Natural killer cell (primary cell): Measurements from ENCODE around the gene AIFM2. TPM values are rescaled to one million over a fixed set of nuclear protein-coding genes. Genes with fewer than 3 reads are reported as not detected.

Source experiments
- ATAC-seq, 3 donors: fragments of 150-1000 bp in 2 of 3; fragments of 200-7000 bp in 1 of 3; cut with Tn5 transposase; 1 replicate in 1 of 3; 2 replicates in 2 of 3; pipeline ENCODE4 v1.10.0; 2021; ENCODE audit warnings: mild to moderate bottlenecking in 2 of 3, moderate library complexity in 2 of 3
- DNase-seq, 2 donors: peaks; one replicate each; pipeline versions ENCODE4 v3.0.0 to v3.0.0-alpha.2; 2013 to 2021; ENCODE audit warnings: mixed read lengths in 1 of 2
- H3K27ac ChIP-seq: one replicate; pipeline ENCODE4 v1.5.1; 2013; ENCODE audit warnings: mild to moderate bottlenecking, low read length
- H3K27me3 ChIP-seq: one replicate; pipeline ENCODE4 v1.6.1; 2013; ENCODE audit warnings: low read length; ENCODE audit not compliant: control insufficient read depth, insufficient read depth
- H3K36me3 ChIP-seq: one replicate; pipeline ENCODE4 v1.6.1; 2013; ENCODE audit warnings: low read length; ENCODE audit not compliant: control insufficient read depth, insufficient read depth
- H3K4me1 ChIP-seq: one replicate; pipeline ENCODE4 v1.6.1; 2013; ENCODE audit warnings: low read length; ENCODE audit not compliant: control insufficient read depth, insufficient read depth
- H3K4me3 ChIP-seq: one replicate; pipeline ENCODE4 v1.5.1; 2013; ENCODE audit warnings: low read length
- H3K9me3 ChIP-seq: one replicate; pipeline ENCODE4 v1.6.1; 2013; ENCODE audit warnings: low read length; ENCODE audit not compliant: control insufficient read depth, insufficient read depth
- H3K27ac Mint-ChIP-seq, 2 donors: one replicate each; pipeline ENCODE4 v1.8.0; 2022; ENCODE audit warnings: mild to moderate bottlenecking in 2 of 2, mixed read lengths in 2 of 2, moderate library complexity in 1 of 2
- H3K27me3 Mint-ChIP-seq, 2 donors: one replicate each; pipeline ENCODE4 v1.8.0; 2022; ENCODE audit warnings: low read depth in 2 of 2, mixed read lengths in 2 of 2
- H3K36me3 Mint-ChIP-seq: one replicate; pipeline ENCODE4 v1.8.0; 2022; ENCODE audit warnings: mixed read lengths
- H3K4me1 Mint-ChIP-seq, 2 donors: one replicate each; pipeline ENCODE4 v1.8.0; 2022; ENCODE audit warnings: mixed read lengths in 2 of 2
- H3K4me3 Mint-ChIP-seq: one replicate; pipeline ENCODE4 v1.8.0; 2022; ENCODE audit warnings: mild to moderate bottlenecking, moderate library complexity, mixed read lengths
- H3K9me3 Mint-ChIP-seq, 2 donors: one replicate each; pipeline ENCODE4 v1.8.0; 2022; ENCODE audit warnings: mixed read lengths in 2 of 2
- WGBS: methylation state at CpG from one replicate; pipeline ENCODE4 v1.1.7; 2013; ENCODE audit warnings: missing lambda C conversion rate; ENCODE audit not compliant: insufficient coverage; 5-methylcytosine and 5-hydroxymethylcytosine counted together
- intact Hi-C: fragments of 100-400 bp; cut with micrococcal nuclease; formaldehyde crosslinking; loops from one replicate; pipeline ENCODE4 v1.14.2; 2022
- total RNA-seq, 4 donors: library from RNA; stranded (reverse); fragments of 120-200 nt in 1 of 4; gene quantifications; one replicate each; pipeline versions ENCODE4 v1.2.3 to v1.2.4, GENCODE V29; 2013 to 2022
- TF ChIP-seq, protein P1 (sequence below): fragments of 200-600 bp; IDR thresholded peaks from one replicate; pipeline ENCODE4 v1.8.0; 2022; ENCODE audit warnings: antibody characterized with exemption

Gene AIFM2
- total RNA-seq, 3 donors from 2014 or later (not counting 1 experiment from before 2014, with no cell fraction given) = 3.7 to 4.2 (median 3.9) TPM

DNA sequence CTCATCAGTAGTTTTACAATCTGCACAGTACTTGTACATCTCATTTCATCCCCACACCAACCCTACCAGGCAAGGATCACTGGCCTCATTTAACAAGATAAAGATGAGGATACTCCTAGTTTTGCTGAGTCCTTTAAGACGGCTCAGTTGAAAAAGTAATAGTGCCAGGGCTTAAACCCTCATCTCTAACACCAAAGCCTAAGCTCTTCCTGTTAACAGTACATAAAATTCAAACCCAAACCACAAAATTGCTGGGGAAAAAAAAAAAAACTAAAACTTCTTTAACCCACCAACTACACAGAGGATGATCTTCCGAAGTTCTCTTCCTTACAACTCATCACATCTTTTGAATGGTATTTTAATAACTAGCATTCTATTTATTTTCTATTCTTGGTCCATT lies 36.4 kb upstream of the AIFM2 start:
- peaks cover 14% of the 10 kb centered on the region for H3K36me3 ChIP-seq
- WGBS = 0% methylated on average over 1 of the region's 2 CpGs
- H3K9me3 Mint-ChIP-seq = no peaks in the 10 kb centered on the region
- H3K27me3 Mint-ChIP-seq = no peaks in the 10 kb centered on the region
- TF ChIP-seq, protein P1, sequence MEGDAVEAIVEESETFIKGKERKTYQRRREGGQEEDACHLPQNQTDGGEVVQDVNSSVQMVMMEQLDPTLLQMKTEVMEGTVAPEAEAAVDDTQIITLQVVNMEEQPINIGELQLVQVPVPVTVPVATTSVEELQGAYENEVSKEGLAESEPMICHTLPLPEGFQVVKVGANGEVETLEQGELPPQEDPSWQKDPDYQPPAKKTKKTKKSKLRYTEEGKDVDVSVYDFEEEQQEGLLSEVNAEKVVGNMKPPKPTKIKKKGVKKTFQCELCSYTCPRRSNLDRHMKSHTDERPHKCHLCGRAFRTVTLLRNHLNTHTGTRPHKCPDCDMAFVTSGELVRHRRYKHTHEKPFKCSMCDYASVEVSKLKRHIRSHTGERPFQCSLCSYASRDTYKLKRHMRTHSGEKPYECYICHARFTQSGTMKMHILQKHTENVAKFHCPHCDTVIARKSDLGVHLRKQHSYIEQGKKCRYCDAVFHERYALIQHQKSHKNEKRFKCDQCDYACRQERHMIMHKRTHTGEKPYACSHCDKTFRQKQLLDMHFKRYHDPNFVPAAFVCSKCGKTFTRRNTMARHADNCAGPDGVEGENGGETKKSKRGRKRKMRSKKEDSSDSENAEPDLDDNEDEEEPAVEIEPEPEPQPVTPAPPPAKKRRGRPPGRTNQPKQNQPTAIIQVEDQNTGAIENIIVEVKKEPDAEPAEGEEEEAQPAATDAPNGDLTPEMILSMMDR = no peak
- H3K27ac Mint-ChIP-seq = peak overlapping the region; percentile 97 to 98
- H3K9me3 ChIP-seq = no peaks in the 10 kb centered on the region
- H3K36me3 Mint-ChIP-seq = no peaks in the 10 kb centered on the region
- intact Hi-C loops = loop anchor here (10.0 kb wide), 1 partner anchor 446 kb away; no protein-coding TSS in a partner anchor
- DNase-seq (peak in 1 of 2 donors; percentile 56), ATAC-seq (peak; percentile 10 to 23 (median 16))
- H3K4me1 ChIP-seq = peaks cover 48% of the 10 kb centered on the region
- H3K27ac ChIP-seq = peak overlapping the region; percentile 92
- H3K4me3 ChIP-seq = peak overlapping the region; percentile 86
- H3K4me3 Mint-ChIP-seq = peak overlapping the region; percentile 99
- H3K4me1 Mint-ChIP-seq = peaks cover 52 to 53% of the 10 kb centered on the region in 2 donors
- no peaks in the 10 kb centered on the region for H3K27me3 ChIP-seq

DNA sequence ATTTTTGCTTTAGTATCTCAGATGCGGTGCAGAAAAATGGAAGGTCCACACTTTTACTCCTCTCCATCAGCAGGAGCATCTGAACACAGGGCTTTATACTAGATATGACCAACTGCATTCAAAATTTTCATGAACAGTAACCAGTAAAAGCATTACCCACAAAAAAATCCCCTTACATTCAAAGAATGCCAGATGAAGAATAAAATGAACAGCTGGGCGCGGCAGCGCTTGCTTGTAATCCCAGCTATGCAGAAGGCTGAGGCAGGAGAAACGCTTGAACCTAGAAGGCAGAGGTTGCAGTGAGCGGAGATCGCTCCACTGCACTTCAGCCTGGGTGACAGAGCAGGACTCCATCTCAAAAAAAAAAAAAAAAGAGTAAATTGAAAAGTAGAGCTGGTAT lies 34.6 kb upstream of the AIFM2 start:
- intact Hi-C loops = loop anchor here (10.0 kb wide), 1 partner anchor 448 kb away; no protein-coding TSS in a partner anchor
- Mint-ChIP-seq H3K9me3 (no peaks in the 10 kb centered on the region), H3K4me1 (peaks cover 65 to 67% of the 10 kb centered on the region in 2 donors), H3K27me3 (no peaks in the 10 kb centered on the region), H3K4me3 (peak overlapping the region; percentile 65), H3K36me3 (no peaks in the 10 kb centered on the region), H3K27ac (peak overlapping the region; percentile 97 to 98)
- Histone ChIP-seq H3K27me3 (no peaks in the 10 kb centered on the region), H3K27ac (no peak overlapping the region), H3K4me1 (peaks cover 45% of the 10 kb centered on the region), H3K9me3 (no peaks in the 10 kb centered on the region), H3K4me3 (no peak overlapping the region), H3K36me3 (peaks cover 15% of the 10 kb centered on the region)
- DNase-seq (no peak), ATAC-seq (no peak)
- TF ChIP-seq, protein P1 = no peak
- WGBS = 86% methylated on average over 7 of the region's 7 CpGs

DNA sequence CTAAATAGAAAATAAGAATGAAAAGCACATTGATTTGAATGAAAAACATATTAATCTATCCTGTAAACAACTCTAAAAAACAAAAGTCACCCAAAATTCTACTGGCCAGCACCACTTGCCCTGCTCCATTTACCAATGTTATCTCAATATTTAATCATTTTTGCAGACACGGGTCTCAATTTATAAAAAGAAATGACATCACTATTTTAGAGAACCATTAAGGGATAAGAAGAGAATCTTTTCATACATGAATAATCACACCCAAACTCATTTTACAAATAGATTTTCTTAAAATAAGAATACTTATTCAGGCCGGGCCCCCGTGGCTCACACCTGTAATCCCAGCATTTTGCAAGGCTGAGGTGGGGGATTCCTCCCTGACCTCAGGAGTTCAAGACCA lies 33.8 kb upstream of the AIFM2 start:
- H3K9me3 ChIP-seq = no peaks in the 10 kb centered on the region
- no peaks in the 10 kb centered on the region for H3K27me3 ChIP-seq
- DNase-seq (no peak), ATAC-seq (no peak)
- Mint-ChIP-seq H3K36me3 (no peaks in the 10 kb centered on the region), H3K27ac (peak overlapping the region in 1 of 2 donors; percentile 98), H3K9me3 (no peaks in the 10 kb centered on the region), H3K4me1 (peaks cover 73 to 75% of the 10 kb centered on the region in 2 donors), H3K27me3 (no peaks in the 10 kb centered on the region), H3K4me3 (no peak overlapping the region)
- TF ChIP-seq, protein P1 = no peak
- H3K4me3 ChIP-seq = no peak overlapping the region
- WGBS = 80% methylated on average over 3 of the region's 3 CpGs
- no peak overlapping the region for H3K27ac ChIP-seq
- peaks cover 23% of the 10 kb centered on the region for H3K36me3 ChIP-seq
- intact Hi-C loops = loop anchor here (10.0 kb wide), 1 partner anchor 448 kb away; no protein-coding TSS in a partner anchor
- peaks cover 50% of the 10 kb centered on the region for H3K4me1 ChIP-seq

DNA sequence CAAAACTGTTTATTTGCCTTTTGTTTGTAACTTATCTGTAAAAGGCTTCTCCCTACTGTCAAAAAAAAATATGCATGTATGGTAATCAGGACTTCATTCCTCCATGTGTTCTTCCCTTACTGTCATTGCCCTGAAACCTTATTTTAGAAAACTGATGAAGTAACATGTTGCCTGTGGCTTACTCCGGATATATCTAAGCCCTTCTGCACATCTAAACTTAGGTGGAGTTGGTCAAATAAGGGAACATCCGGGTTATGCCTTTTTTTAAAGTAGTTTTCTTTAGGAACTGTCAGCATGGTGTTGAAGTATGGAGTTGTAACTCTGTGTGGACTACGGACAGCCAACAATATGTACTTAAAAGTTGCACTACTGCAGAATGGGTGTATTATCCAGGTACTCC lies 31.5 kb upstream of the AIFM2 start:
- Mint-ChIP-seq H3K27ac (peak overlapping the region; percentile 78 to 81), H3K9me3 (no peaks in the 10 kb centered on the region), H3K36me3 (no peaks in the 10 kb centered on the region), H3K4me1 (peaks cover 70 to 80% of the 10 kb centered on the region in 2 donors), H3K4me3 (peak overlapping the region; percentile 84), H3K27me3 (no peaks in the 10 kb centered on the region)
- no peak overlapping the region for H3K4me3 ChIP-seq
- H3K4me1 ChIP-seq = peaks cover 39% of the 10 kb centered on the region
- TF ChIP-seq, protein P1 = no peak
- H3K9me3 ChIP-seq = no peaks in the 10 kb centered on the region
- no peak for ATAC-seq
- H3K27me3 ChIP-seq = no peaks in the 10 kb centered on the region
- H3K36me3 ChIP-seq = peaks cover 40% of the 10 kb centered on the region
- H3K27ac ChIP-seq = peak overlapping the region; percentile 8
- peak in 1 of 2 donors; percentile 32 for DNase-seq
- intact Hi-C loops = loop anchor here (10.0 kb wide), 1 partner anchor 451 kb away; no protein-coding TSS in a partner anchor
- 34% methylated on average over 3 of the region's 3 CpGs for WGBS
